Activated naive CD4-positive, alpha-beta T cell (primary cell): Measurements from ENCODE around the gene SUPT5H.

Source experiments
- DNase-seq, 4 experiments: peaks; one replicate each; lab custom pipeline; 2025; lab: John Stamatoyannopoulos, UW

SUPT5H gene

GRCh38 chr19:39497701-39497995 is 52.3 kb downstream of the SUPT5H start:
- DNase-seq = no peak

- no peak for DNase-seq
Measured at GRCh38 chr19:39497996-39498797, 52.8 kb downstream of the SUPT5H start.

GRCh38 chr19:39498798-39499642 is 53.6 kb downstream of the SUPT5H start, which contains the start of gene DLL3:
Gene DLL3 (plus strand): TSS chr19:39498947. CDS start chr19:39498975, 28 bp downstream.
- no peak for DNase-seq

- DNase-seq = no peak
Measured at GRCh38 chr19:39499932-39500331, 54.5 kb downstream of the SUPT5H start.

- no peak for DNase-seq
Measured at GRCh38 chr19:39500543-39500942, 55.2 kb downstream of the SUPT5H start.

- DNase-seq = no peak
Measured at GRCh38 chr19:39501340-39501739, 56.0 kb downstream of the SUPT5H start.

GRCh38 chr19:39502640-39503417 is 57.4 kb downstream of the SUPT5H start:
- peak; percentile 30 to 74 (median 54) for DNase-seq

GRCh38 chr19:39506598-39506943 is 61.2 kb downstream of the SUPT5H start:
- no peak for DNase-seq

GRCh38 chr19:39506944-39507714 is 61.7 kb downstream of the SUPT5H start:
- DNase-seq = peak in 1 of 4 experiments; percentile 26

GRCh38 chr19:39507715-39508364 is 62.5 kb downstream of the SUPT5H start:
- DNase-seq = no peak

GRCh38 chr19:39508629-39509028 is 63.2 kb downstream of the SUPT5H start:
- no peak for DNase-seq

- DNase-seq = no peak
Measured at GRCh38 chr19:39509233-39509632, 63.9 kb downstream of the SUPT5H start.

GRCh38 chr19:39512988-39513387 is 67.6 kb downstream of the SUPT5H start:
- DNase-seq = no peak

GRCh38 chr19:39514840-39515550 is 69.6 kb downstream of the SUPT5H start, which contains the start of gene SELENOV:
Gene SELENOV (plus strand): TSS chr19:39515139. CDS start chr19:39515213, 74 bp downstream.
- DNase-seq = peak in 1 of 4 experiments; percentile 21

GRCh38 chr19:39515551-39516191 is 70.3 kb downstream of the SUPT5H start:
- peak in 1 of 4 experiments; percentile 9 for DNase-seq

GRCh38 chr19:39516270-39516669 is 70.9 kb downstream of the SUPT5H start:
- no peak for DNase-seq

- DNase-seq = no peak
Measured at GRCh38 chr19:39517432-39517831, 72.0 kb downstream of the SUPT5H start.

GRCh38 chr19:39518458-39518857 is 73.1 kb downstream of the SUPT5H start:
- DNase-seq = no peak

GRCh38 chr19:39518975-39519374 is 73.6 kb downstream of the SUPT5H start:
- DNase-seq = no peak
